Breast epithelium (tissue), 4 donors: ENCODE results near the gene SLC6A11. TPM values are rescaled to one million over a fixed set of nuclear protein-coding genes. Genes with fewer than 3 reads are reported as not detected.

Source experiments
- DNase-seq, 2 donors: peaks; one replicate each; pipeline ENCODE4 v3.0.0-alpha.2; 2019; ENCODE audit warnings: low spot score in 2 of 2
- H3K27ac ChIP-seq, 2 donors: fragments of 200-600 bp; sonication (generic) in 1 of 2; one replicate each; pipeline ENCODE4 v1.5.1; 2016 to 2019; ENCODE audit warnings: mild to moderate bottlenecking in 1 of 2
- H3K27me3 ChIP-seq, 2 donors: fragments of 200-600 bp; sonication (generic) in 1 of 2; one replicate each; pipeline versions ENCODE4 v1.5.1 to v1.6.0; 2017 to 2019; ENCODE audit warnings: control low read depth in 1 of 2, mild to moderate bottlenecking in 1 of 2
- H3K36me3 ChIP-seq: fragments of 200-600 bp; one replicate; pipeline ENCODE4 v1.5.1; 2019
- H3K4me1 ChIP-seq, 2 donors: fragments of 200-600 bp; sonication (generic); one replicate each; pipeline ENCODE4 v1.5.1; 2016 to 2019; ENCODE audit warnings: control low read depth in 1 of 2
- H3K4me3 ChIP-seq, 3 donors: fragments of 200-600 bp; sonication (generic); 1 replicate in 2 of 3; 2 replicates in 1 of 3; pipeline ENCODE4 v1.5.1; 2016 to 2019; ENCODE audit warnings: mild to moderate bottlenecking in 3 of 3, moderate library complexity in 2 of 3
- H3K9me3 ChIP-seq, 2 donors: fragments of 200-600 bp; sonication (generic) in 1 of 2; one replicate each; pipeline ENCODE4 v1.5.1; 2016 to 2019; ENCODE audit warnings: control low read depth in 1 of 2
- CTCF ChIP-seq, 3 donors: fragments of 450-650 bp; IDR thresholded peaks; one replicate each; pipeline ENCODE4 v1.5.1; 2016 to 2017; ENCODE audit warnings: antibody characterized with exemption in 3 of 3, mild to moderate bottlenecking in 3 of 3, moderate library complexity in 3 of 3
- POLR2A ChIP-seq: fragments of 450-650 bp; IDR thresholded peaks from one replicate; pipeline ENCODE4 v1.6.1; 2016; ENCODE audit warnings: antibody characterized with exemption, mild to moderate bottlenecking, moderate library complexity
- POLR2AphosphoS5 ChIP-seq, 3 donors: sonication (generic); formaldehyde crosslinking; IDR thresholded peaks; one replicate each; pipeline ENCODE4 v1.6.1; 2017; ENCODE audit warnings: antibody characterized with exemption in 3 of 3
- intact Hi-C: fragments of 100-400 bp; cut with DNase I; formaldehyde crosslinking; loops from one replicate; pipeline ENCODE4 v1.15.1; 2023; ENCODE audit warnings: low total_unique reads
- total RNA-seq, 3 donors: library from RNA; depleted of rRNA; stranded (reverse); fragments of >200 nt; gene quantifications; one replicate each; pipeline ENCODE4 v1.1.0, GENCODE V29; 2016

Gene SLC6A11
- total RNA-seq, 3 donors from 2014 or later: under 0.01 to 0.15 TPM; not detected in 1

GRCh38 chr3:10980312-10980711 is 164.3 kb downstream of the SLC6A11 start:
- no peaks in the 10 kb centered on the region for H3K27me3 ChIP-seq
- no peaks in the 10 kb centered on the region for H3K36me3 ChIP-seq
- intact Hi-C loops: no loop called here
- H3K9me3 ChIP-seq: no peaks in the 10 kb centered on the region
- no peak for DNase-seq
- no peak overlapping the region for H3K4me3 ChIP-seq
- no peak overlapping the region for H3K27ac ChIP-seq
- TF ChIP-seq POLR2AphosphoS5 (IDR thresholded peaks at IDR 0.05): no peak
- TF ChIP-seq POLR2A: no peak
- TF ChIP-seq CTCF (IDR thresholded peaks at IDR 0.05): no peak
- no peaks in the 10 kb centered on the region for H3K4me1 ChIP-seq

- H3K27me3 ChIP-seq: no peaks in the 10 kb centered on the region
- no peak for TF ChIP-seq POLR2AphosphoS5 (IDR thresholded peaks at IDR 0.05)
- intact Hi-C loops: no loop called here
- no peak overlapping the region for H3K27ac ChIP-seq
- H3K4me3 ChIP-seq: no peak overlapping the region
- H3K4me1 ChIP-seq: no peaks in the 10 kb centered on the region
- H3K36me3 ChIP-seq: no peaks in the 10 kb centered on the region
- no peak for DNase-seq
- no peaks in the 10 kb centered on the region for H3K9me3 ChIP-seq
Measured at GRCh38 chr3:10981031-10981430, 165.0 kb downstream of the SLC6A11 start.

GRCh38 chr3:10981961-10982360 is 165.9 kb downstream of the SLC6A11 start:
- H3K27ac ChIP-seq: no peak overlapping the region
- H3K4me3 ChIP-seq: no peak overlapping the region
- no peaks in the 10 kb centered on the region for H3K9me3 ChIP-seq
- intact Hi-C loops: no loop called here
- TF ChIP-seq POLR2A (no peak), CTCF (IDR thresholded peaks at IDR 0.05) (no peak), POLR2AphosphoS5 (IDR thresholded peaks at IDR 0.05) (no peak)
- H3K4me1 ChIP-seq: no peaks in the 10 kb centered on the region
- no peaks in the 10 kb centered on the region for H3K27me3 ChIP-seq
- no peak for DNase-seq
- no peaks in the 10 kb centered on the region for H3K36me3 ChIP-seq

GRCh38 chr3:10982782-10983181 is 166.8 kb downstream of the SLC6A11 start:
- no peaks in the 10 kb centered on the region for H3K4me1 ChIP-seq
- DNase-seq: no peak
- no peak overlapping the region for H3K27ac ChIP-seq
- H3K36me3 ChIP-seq: no peaks in the 10 kb centered on the region
- intact Hi-C loops: no loop called here
- no peaks in the 10 kb centered on the region for H3K9me3 ChIP-seq
- no peak for TF ChIP-seq POLR2AphosphoS5 (IDR thresholded peaks at IDR 0.05)
- TF ChIP-seq POLR2A: no peak
- TF ChIP-seq CTCF (IDR thresholded peaks at IDR 0.05): no peak
- no peak overlapping the region for H3K4me3 ChIP-seq
- no peaks in the 10 kb centered on the region for H3K27me3 ChIP-seq

- no peak for TF ChIP-seq POLR2AphosphoS5 (IDR thresholded peaks at IDR 0.05)
- TF ChIP-seq CTCF (IDR thresholded peaks at IDR 0.05): peak; percentile 42 to 67 (median 57)
- H3K36me3 ChIP-seq: no peaks in the 10 kb centered on the region
- intact Hi-C loops: no loop called here
- no peak overlapping the region for H3K27ac ChIP-seq
- H3K9me3 ChIP-seq: no peaks in the 10 kb centered on the region
- no peaks in the 10 kb centered on the region for H3K27me3 ChIP-seq
- peak overlapping the region in 1 of 3 donors; percentile 11 for H3K4me3 ChIP-seq
- peak in 1 of 2 donors; percentile 17 for DNase-seq
- no peaks in the 10 kb centered on the region for H3K4me1 ChIP-seq
Measured at GRCh38 chr3:10983219-10983916, 167.3 kb downstream of the SLC6A11 start.
